ENCODE measurements around the gene POC1A. TPM values are rescaled to one million over a fixed set of nuclear protein-coding genes. Genes with fewer than 3 reads are reported as not detected.

POC1A gene
- total RNA-seq, 1 donor from 2014 or later: 3.1 TPM

DNA sequence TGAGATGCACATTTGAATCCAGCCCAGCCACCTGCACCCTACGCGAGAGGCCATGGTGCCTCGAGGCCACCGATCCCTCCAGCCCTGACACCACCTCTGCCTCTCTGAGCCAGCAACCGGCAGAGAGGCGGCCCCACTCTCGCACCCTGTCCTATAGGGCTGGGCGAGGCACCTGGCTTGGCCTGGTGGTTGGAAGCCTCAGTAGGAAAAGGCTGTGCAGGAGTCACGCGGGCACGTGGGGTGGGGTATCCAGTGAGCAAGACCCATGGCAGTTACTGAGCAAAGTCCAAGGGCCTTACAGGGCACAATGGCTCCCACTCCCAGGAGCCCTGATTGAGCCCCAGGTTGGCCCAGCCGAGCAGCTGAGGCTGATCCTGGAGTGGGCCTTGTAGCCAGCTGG lies 85.5 kb downstream of the POC1A start:
- no peak for DNase-seq (ENCODE audit: low spot score)

GRCh38 chr3:52068055-52068571 lies 86.1 kb downstream of the POC1A start:
- peak; percentile 92 for DNase-seq (ENCODE audit: low spot score)

DNA sequence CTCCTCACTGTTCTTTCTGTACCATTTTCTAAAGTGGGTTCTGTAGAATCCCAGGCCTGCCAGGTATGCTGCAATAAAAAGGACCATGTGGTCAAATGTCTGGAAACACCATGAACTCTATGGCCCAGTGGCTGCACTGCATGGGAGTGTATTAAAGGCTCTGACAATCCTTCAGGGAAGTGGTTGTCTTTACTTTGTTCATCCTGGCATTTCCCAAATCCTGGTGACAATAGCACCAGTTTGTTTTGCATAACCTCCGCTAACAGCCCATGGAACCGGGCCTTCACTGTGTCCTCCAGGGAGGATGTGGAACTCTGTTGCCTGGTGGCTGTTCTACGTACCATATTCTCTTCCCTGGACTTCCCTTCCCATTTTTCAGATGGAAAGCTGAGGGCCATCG lies 86.7 kb downstream of the POC1A start:
- no peak for DNase-seq (ENCODE audit: low spot score)

GRCh38 chr3:52067046-52067445 lies 87.2 kb downstream of the POC1A start:
- DNase-seq (ENCODE audit: low spot score): no peak

- no peak for DNase-seq (ENCODE audit: low spot score)
These were observed 88.9 kb downstream of the POC1A start for GRCh38 chr3:52065264-52065756.

- no peak for DNase-seq (ENCODE audit: low spot score)
These were observed 89.7 kb downstream of the POC1A start for GRCh38 chr3:52064561-52064960.

DNA sequence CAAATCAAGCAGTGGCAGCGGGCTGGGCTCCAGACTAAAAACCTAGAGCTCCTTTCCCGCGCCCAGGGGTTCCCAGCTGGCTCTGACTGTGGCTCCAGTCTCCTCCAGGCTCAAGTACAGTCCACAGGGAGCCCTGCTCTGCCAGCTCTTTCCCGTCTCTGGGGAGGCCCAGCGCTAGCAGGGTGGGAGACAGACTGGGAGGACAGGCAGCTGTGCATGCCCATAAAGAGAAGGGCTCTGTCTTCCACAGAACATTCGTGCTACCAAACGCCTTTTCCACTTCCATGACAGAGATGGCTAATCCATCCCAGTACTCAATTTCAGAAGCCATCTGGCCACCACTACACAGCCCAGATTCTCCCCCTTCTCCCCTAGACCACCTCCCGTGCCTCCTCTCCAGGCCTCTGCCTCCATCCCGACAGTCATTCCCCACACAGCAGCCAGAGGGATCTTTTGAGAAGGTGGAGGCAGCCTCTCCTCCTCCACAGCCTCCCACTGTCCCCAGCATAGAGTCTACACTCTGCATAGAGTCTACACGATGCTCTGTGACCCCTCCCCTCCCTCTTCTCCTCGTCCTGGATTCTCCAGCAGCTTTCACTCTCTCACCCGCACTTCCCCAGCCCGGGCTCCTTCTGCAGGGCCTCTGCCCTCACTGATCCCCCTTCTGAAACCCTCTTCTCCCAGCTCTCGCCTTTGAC lies 91.0 kb downstream of the POC1A start:
- no peak for DNase-seq (ENCODE audit: low spot score)

- no peak for DNase-seq (ENCODE audit: low spot score)
These were observed 91.7 kb downstream of the POC1A start for GRCh38 chr3:52062505-52062904.

- no peak for DNase-seq (ENCODE audit: low spot score)
These were observed 92.9 kb downstream of the POC1A start for GRCh38 chr3:52061121-52061910.

DNA sequence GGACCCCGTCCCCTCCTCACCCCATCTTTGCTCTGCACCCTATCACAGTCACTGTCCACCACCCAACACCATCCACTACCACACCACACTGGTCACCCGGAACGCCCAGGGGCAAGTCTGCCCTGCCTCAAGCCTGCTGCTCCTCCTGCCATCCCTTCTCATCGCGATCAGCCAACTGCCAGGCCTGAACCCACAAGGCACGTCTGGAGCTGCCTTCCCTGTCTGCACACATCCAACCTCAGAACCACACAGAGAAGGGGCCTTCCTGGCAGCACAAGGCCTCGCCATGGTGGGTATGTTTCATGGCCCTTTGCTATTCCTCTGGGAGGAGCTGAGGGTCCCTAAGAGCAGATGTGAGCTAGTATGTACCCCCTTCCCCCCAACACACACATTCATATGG lies 94.4 kb downstream of the POC1A start:
- DNase-seq (ENCODE audit: low spot score): no peak

- no peak for DNase-seq (ENCODE audit: low spot score)
These were observed 96.3 kb downstream of the POC1A start for GRCh38 chr3:52057812-52058495.

DNA sequence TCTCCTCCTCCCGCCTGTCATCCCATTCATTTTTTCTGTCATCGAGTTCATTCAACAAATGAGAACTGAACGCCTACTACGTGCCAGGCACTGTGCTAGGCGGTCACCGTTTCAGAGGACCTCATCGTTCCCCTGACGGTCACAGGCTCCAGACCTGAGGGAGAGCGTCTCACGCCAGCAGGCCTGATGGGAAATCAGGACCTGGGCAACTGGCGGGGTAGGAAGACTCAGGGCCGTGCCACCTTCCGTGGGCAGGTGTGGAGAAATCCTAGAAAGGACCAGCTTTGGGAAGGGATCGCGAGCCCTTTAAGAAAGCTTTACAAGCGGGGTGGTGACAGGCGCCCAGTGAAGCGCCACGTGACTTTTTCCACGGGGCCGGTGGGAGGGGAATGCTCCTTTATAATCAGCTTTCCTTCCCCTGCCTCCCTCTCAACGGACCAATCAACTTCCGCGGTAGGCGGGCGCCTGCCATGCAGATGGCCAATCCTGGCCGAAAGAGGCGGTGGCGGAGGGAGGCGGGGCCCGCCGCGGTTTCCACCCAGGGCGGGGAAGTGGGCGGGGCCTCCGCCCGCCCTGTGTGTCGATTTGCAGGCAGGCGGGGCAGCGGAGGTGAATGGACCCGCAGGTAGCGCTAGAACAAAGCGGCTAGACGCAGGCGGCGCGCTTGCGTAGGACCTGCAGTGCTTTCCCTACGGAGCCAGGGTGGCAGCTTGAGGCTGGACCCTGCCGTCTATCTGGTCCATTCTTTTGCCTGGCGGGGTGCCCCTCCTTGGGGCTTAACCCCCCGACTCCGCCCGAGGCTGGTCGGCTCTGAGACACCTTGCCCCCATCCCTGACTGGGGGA lies 97.0 kb downstream of the POC1A start:
- peak; percentile 100 for DNase-seq (ENCODE audit: low spot score)

DNA sequence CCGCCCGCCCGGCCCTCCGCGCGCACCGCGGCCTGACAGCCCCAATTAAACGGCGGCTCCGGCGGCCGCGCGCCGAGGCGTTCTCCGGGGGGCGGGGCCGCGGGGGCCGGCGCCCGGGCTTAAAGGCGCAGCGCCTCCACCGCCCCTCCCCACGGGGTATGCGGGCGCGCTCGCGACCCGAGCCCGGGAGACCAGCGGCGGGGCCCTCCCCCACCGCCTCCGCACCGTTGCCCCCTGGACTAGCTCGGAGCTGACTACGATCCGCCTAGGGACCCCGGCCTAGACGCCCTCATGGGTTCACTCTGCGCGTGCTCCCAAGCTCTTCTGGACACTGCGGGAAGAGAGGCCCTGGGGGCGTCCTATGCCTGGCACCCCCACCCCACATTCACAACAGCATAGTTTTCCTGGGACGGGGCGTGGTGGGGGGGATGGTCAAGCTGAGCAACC lies 97.7 kb downstream of the POC1A start, which contains the start of gene DUSP7:
Gene DUSP7, minus strand, starts transcription at position 51 of the 447 bp plus-strand sequence. CDS start 205 bp downstream, outside the sequence.
- DNase-seq (ENCODE audit: low spot score): peak; percentile 79

GRCh38 chr3:52055537-52056351 lies 98.5 kb downstream of the POC1A start:
- DNase-seq (ENCODE audit: low spot score): peak; percentile 54

DNA sequence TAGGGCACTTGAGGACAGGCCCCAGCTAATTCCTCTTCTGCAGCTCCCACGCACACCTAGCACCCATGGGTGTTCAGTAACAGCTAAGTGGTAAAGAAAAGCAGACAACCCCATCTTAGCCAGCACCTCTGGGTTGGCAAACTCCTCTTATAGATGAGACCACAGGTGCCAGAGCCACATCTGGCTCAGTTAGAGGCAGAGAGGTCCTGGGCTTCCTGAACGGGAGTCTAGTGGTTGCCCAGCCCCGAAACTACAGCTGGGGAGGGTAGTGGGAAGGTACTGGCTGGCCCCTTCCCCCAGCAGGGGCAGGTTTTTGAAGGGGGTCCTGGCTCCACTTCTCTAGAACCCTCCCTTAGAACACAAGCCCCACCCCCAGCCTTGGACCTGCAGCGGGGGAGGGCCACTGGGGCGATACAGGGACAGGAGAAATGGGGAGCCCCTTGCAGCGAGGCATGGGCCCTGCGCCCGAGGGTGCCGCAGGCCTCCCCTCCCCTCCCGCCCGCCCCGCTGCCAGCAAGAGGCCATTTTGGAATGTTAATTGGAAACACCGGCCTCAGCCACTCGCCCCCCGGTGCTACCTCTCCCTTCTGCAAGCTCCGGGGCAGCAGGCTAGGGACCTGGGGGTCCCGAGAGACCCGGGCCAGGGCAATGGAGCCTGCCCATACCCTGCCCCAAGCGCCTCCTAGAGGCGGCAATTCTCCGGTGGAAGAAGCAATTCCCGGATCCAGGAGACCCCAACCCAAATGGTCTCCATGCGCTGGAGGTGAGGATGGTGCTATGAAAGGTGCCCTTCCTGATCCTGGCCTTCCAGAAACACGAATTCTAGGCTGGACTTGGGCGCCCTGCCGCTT lies 99.3 kb downstream of the POC1A start:
- DNase-seq (ENCODE audit: low spot score): no peak

DNA sequence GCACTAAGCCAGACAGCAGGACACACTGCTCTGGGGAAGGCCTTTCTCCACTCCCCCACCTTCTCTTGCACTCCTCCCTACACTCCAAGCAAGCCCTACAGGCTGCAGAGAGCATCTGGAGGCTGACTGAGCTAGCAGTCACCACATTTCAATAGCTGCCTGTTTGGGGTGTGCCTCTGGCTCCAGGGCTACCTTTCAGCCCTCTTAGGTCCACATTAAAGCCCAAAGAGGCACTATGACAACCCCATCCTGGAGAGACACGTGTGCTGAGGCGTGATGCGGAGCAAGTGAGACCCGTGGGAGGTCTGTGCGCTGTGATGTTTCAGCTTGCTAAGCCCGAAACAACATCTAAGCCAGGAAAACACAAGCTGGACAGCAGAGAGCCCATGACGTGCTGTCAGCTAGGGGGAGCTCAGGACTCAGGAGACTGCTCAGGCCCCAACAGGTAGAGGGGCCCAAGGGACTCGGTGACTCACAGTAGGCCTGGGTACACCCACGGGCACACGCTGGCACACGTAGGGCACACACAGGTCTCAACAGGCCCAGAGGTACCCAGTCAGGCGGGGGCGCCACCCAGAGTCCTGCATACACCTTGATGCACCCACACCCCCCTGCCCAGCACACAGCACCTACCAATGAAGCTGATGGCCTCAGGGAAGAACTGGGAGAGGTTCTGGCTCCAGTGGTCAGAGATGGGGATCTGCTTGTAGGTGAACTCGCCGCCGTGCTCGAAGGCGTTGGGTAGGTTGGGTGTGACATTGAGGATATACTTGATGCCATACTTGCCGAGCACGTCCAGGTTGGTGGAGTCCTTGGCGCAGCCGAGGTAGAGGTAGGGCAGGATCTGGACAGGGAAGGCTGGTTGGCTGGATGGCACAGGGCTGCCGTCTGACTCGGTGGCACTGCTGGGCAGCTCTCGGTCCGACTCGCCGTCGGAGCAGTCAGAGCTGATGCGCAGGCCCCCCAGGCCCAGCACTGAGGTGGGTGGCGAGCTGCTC lies 100.6 kb downstream of the POC1A start:
- peak; percentile 65 for DNase-seq (ENCODE audit: low spot score)

DNA sequence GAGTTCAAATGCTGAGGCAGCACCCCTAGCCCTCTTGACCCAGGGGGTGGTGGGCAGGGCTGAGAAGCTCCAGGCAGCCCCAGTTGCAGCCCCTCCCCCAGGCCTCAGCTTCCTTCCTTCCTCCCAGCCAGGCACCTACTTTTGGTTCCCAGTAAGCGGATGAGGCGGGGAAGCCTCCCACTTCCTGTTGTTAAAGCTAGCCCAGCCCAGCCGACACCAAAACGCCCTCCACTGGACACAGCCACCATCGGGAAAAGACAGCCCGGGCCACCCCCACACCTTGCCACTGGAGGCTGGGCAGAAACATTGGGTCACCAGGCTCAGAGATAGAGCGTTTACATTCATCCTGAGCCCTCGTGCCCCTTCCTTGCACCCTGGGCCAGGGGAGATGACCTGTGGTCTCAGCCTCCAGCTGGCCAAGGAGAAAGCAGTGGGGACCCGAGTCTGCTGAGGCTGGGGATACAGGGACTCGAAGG lies 101.4 kb downstream of the POC1A start:
- peak; percentile 84 for DNase-seq (ENCODE audit: low spot score)

- no peak for DNase-seq (ENCODE audit: low spot score)
These were observed 102.8 kb downstream of the POC1A start for GRCh38 chr3:52051444-52051843.

Measured in umbilical cord (tissue), 2 donors.